ENCODE results near the gene DGCR2.

Gene DGCR2

DNA sequence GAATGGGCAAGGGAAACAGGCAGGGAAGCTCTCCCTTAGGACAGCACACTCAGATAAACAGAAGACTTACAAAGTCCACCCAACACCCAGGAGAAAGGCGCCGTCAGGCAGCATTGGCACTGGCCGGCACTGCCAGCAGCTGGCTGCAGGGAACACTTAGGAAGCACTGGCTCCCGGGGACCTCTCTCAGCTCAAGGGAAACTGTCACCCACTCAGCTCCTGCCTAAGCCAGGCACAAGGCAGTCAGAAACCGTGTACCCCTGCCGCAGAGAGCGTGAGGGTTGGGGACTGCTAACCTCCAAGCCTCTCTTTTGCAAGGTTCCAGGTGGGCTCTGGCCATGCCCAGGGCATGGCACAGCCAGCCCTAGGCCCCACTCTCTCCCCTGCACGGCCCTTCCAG, 64.7 kb downstream of the DGCR2 start:
- Histone ChIP-seq H2AFZ (ENCODE audit: low read depth, low read length) (no peak overlapping the region), H3K36me3 (ENCODE audit: insufficient read depth, low read length) (peaks cover 87% of the 10 kb centered on the region), H3K4me3 (ENCODE audit: low read depth in 1 of 2, low read length in 2 of 2) (no peak overlapping the region), H3K9me3 (ENCODE audit: insufficient read depth, low read length, severe bottlenecking) (no peaks in the 10 kb centered on the region), H3K79me2 (ENCODE audit: insufficient read depth, low read length) (no peaks in the 10 kb centered on the region; the same call in 1 of the 2 replicates), H4K20me1 (ENCODE audit: insufficient read depth, low read length) (peaks cover 18% of the 10 kb centered on the region), H3K4me1 (ENCODE audit: insufficient read depth, low read length) (no peaks in the 10 kb centered on the region), H3K9ac (ENCODE audit: low read depth, low read length) (no peak overlapping the region), H3K27ac (ENCODE audit: low read length) (no peak overlapping the region), H3K4me2 (ENCODE audit: insufficient read depth, low read length) (no peak overlapping the region), H3K27me3 (ENCODE audit: insufficient read depth, low read length, poor library complexity) (no peaks in the 10 kb centered on the region)
- no peak for TF ChIP-seq EZH2 (IDR thresholded peaks at IDR 0.05; ENCODE audit: borderline replicate concordance, low read depth, low read length, severe bottlenecking)
- TF ChIP-seq, protein P1, sequence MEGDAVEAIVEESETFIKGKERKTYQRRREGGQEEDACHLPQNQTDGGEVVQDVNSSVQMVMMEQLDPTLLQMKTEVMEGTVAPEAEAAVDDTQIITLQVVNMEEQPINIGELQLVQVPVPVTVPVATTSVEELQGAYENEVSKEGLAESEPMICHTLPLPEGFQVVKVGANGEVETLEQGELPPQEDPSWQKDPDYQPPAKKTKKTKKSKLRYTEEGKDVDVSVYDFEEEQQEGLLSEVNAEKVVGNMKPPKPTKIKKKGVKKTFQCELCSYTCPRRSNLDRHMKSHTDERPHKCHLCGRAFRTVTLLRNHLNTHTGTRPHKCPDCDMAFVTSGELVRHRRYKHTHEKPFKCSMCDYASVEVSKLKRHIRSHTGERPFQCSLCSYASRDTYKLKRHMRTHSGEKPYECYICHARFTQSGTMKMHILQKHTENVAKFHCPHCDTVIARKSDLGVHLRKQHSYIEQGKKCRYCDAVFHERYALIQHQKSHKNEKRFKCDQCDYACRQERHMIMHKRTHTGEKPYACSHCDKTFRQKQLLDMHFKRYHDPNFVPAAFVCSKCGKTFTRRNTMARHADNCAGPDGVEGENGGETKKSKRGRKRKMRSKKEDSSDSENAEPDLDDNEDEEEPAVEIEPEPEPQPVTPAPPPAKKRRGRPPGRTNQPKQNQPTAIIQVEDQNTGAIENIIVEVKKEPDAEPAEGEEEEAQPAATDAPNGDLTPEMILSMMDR (IDR thresholded peaks at IDR 0.05; ENCODE audit: borderline replicate concordance, extremely low read depth, low read length, poor library complexity, severe bottlenecking): no peak
- no peak for ATAC-seq (ENCODE audit: insufficient read depth, low read depth)
- DNase-seq: no peak

DNA sequence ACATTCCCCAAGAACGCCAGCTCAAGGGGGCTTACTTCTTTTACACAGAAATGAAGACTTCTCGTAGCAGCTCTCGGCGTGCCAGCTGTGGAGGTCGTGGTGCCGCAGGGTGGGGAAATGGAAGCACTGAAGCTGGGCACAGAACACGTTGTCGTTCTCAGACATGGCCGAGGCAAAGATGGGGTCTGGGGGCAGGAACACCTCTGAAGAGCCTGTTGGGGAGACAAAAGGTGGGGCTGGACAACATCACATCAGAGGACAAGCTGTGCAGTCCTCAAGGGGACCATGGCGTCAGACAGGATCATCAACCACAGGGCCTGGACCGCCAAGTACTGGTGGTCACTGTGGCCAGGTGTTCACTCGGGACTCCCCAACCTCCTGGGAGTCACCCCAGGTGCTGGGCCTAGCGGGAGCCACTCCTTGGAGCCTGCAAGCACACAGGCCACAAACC, 65.2 kb downstream of the DGCR2 start:
- no peak for ATAC-seq (ENCODE audit: insufficient read depth, low read depth)
- H4K20me1 ChIP-seq (ENCODE audit: insufficient read depth, low read length): peaks cover 18% of the 10 kb centered on the region

DNA sequence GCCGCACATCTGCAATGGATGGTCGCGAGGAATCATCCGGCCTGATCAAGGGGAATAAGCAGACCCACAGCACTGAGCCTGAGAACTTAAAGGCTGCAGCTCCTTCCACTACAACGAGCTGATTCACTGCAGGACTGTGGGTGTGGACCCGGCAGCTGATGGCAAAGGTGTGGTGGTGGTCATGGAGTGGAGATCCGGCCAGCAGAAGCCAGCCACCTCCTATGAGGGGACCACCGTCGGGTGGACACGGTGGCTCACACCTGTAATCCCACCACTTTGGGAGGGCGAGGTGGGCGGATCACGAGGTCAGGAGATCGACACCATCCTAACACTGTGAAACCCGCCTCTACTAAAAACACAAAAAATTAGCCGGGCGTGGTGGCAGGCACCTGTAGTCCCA, 66.4 kb downstream of the DGCR2 start:
- Histone ChIP-seq H3K4me3 (ENCODE audit: low read depth in 1 of 2, low read length in 2 of 2) (no peak overlapping the region), H3K9me3 (ENCODE audit: insufficient read depth, low read length, severe bottlenecking) (no peaks in the 10 kb centered on the region), H3K27me3 (ENCODE audit: insufficient read depth, low read length, poor library complexity) (no peaks in the 10 kb centered on the region), H3K4me2 (ENCODE audit: insufficient read depth, low read length) (no peak overlapping the region), H3K9ac (ENCODE audit: low read depth, low read length) (no peak overlapping the region), H3K4me1 (ENCODE audit: insufficient read depth, low read length) (no peaks in the 10 kb centered on the region), H3K79me2 (ENCODE audit: insufficient read depth, low read length) (no peaks in the 10 kb centered on the region; the same call in 1 of the 2 replicates), H3K27ac (ENCODE audit: low read length) (no peak overlapping the region), H4K20me1 (ENCODE audit: insufficient read depth, low read length) (peaks cover 18% of the 10 kb centered on the region), H2AFZ (ENCODE audit: low read depth, low read length) (no peak overlapping the region), H3K36me3 (ENCODE audit: insufficient read depth, low read length) (peaks cover 85% of the 10 kb centered on the region)
- DNase-seq (no peak), ATAC-seq (ENCODE audit: insufficient read depth, low read depth) (no peak)
- TF ChIP-seq, protein P1 (IDR thresholded peaks at IDR 0.05; ENCODE audit: borderline replicate concordance, extremely low read depth, low read length, poor library complexity, severe bottlenecking): no peak
- no peak for TF ChIP-seq EZH2 (IDR thresholded peaks at IDR 0.05; ENCODE audit: borderline replicate concordance, low read depth, low read length, severe bottlenecking)

More for the DNA sequence above, 65.2 kb downstream of the DGCR2 start:
- Histone ChIP-seq H3K4me2 (ENCODE audit: insufficient read depth, low read length) (no peak overlapping the region), H3K79me2 (ENCODE audit: insufficient read depth, low read length) (no peaks in the 10 kb centered on the region; the same call in 1 of the 2 replicates), H3K9ac (ENCODE audit: low read depth, low read length) (no peak overlapping the region), H3K27me3 (ENCODE audit: insufficient read depth, low read length, poor library complexity) (no peaks in the 10 kb centered on the region), H3K9me3 (ENCODE audit: insufficient read depth, low read length, severe bottlenecking) (no peaks in the 10 kb centered on the region), H3K36me3 (ENCODE audit: insufficient read depth, low read length) (peaks cover 85% of the 10 kb centered on the region), H3K4me3 (ENCODE audit: low read depth in 1 of 2, low read length in 2 of 2) (no peak overlapping the region), H3K4me1 (ENCODE audit: insufficient read depth, low read length) (no peaks in the 10 kb centered on the region), H2AFZ (ENCODE audit: low read depth, low read length) (no peak overlapping the region), H3K27ac (ENCODE audit: low read length) (no peak overlapping the region)
- no peak for DNase-seq
- TF ChIP-seq, protein P1 (IDR thresholded peaks at IDR 0.05; ENCODE audit: borderline replicate concordance, extremely low read depth, low read length, poor library complexity, severe bottlenecking): no peak
- no peak for TF ChIP-seq EZH2 (IDR thresholded peaks at IDR 0.05; ENCODE audit: borderline replicate concordance, low read depth, low read length, severe bottlenecking)

Measured in DND-41 (cell line).